ENCODE measurements around the gene GFI1B. TPM values are rescaled to one million over a fixed set of nuclear protein-coding genes. Genes with fewer than 3 reads are reported as not detected.

GFI1B gene
- total RNA-seq, 1 experiment from 2014 or later, result 0.79 TPM

DNA sequence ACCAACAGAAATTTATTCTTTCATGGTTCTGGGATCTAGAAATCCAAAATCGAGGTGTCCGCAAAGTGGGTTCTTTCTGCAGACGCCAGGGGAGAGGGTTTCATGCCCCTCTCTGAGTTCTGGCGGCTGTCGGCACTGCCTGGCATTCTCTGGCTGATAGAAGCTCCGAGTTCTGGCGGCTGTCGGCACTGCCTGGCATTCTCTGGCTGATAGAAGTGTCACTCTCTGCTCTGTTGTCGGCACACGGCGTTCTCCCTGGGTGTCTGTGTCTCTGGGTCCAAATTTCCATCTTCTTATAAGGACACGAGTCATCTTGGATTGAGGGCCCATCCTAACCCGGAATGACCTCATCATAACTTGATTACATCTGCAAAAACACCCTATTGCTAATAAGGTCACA lies 7.6 kb downstream of the GFI1B start:
- no peak overlapping the region for H3K4me3 ChIP-seq (ENCODE audit: low read depth, low read length)
- H3K27me3 ChIP-seq (replicated peaks; ENCODE audit: control insufficient read depth, insufficient read depth, low read length), result no peaks in the 10 kb centered on the region
- H3K9me3 ChIP-seq, result no peaks in the 10 kb centered on the region
- BruUV-seq (replicated peaks), result no TSS peak
- Mint-ChIP-seq H3K27me3 (ENCODE audit: insufficient read depth, unreplicated experiment) (no peaks in the 10 kb centered on the region), H3K4me3 (ENCODE audit: unreplicated experiment) (no peak overlapping the region), H3K4me1 (ENCODE audit: low read depth, unreplicated experiment) (peaks cover 7% of the 10 kb centered on the region), H3K36me3 (ENCODE audit: insufficient read depth, unreplicated experiment) (no peaks in the 10 kb centered on the region), H3K27ac (ENCODE audit: unreplicated experiment) (no peak overlapping the region), H3K9me3 (ENCODE audit: unreplicated experiment) (no peaks in the 10 kb centered on the region)
- CTCF ChIA-PET, result no interaction called here
- no peak for DNase-seq
- POLR2A ChIA-PET, result no interaction called here
- H3K4me1 ChIP-seq, result peaks cover 9% of the 10 kb centered on the region
- H3K36me3 ChIP-seq (ENCODE audit: control insufficient read depth, insufficient read depth, low read length), result no peaks in the 10 kb centered on the region
- TF ChIP-seq CTCF (IDR thresholded peaks at IDR 0.05; ENCODE audit: insufficient read depth in 1 of 2, low read depth in 1 of 2, low read length in 1 of 2, severe bottlenecking in 1 of 2, unreplicated experiment in 1 of 2), result no peak
- intact Hi-C loops (cut with micrococcal nuclease; ENCODE audit: unreplicated experiment), result no loop called here

DNA sequence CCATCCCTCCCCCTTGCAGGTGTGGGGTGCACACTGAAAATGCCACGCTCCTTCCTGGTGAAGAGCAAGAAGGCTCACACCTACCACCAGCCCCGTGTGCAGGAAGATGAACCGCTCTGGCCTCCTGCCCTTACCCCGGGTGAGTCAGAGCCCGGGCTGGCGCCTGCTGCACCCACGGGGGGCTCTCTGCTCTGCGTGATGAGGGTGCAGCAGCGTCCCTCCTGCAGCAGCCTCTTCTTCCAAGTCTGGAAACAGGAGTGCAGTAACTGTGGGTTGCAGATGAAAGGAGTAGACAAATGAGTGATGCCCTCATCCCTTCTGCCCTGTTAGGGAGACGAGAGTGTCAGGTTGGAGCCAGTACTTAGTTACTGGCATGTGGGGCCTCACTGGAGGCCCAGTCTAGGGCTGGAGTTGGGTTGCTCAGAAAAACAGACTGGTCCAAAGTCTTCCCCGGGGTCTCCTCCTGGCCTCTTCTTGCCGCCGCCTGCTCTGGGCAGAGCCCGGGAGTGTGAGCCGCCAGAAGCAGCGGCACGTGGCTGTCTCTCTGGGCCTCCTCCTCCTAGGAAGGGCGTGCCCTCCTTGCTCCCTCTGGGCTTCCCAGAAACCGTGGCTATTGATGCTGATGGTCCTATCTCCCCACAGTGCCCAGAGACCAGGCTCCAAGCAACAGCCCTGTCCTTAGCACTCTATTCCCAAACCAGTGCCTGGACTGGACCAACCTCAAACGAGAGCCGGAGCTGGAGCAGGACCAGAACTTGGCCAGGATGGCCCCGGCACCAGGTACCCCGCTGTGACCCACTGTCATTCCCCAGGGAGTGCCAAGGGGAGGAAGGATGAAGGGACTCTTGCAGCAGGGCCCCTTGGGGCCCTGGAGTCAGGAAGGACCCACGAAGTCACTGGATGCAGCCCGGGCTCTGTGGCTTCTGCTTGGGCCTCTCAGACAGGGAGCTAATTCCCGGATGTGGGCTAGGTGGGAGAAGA lies 8.4 kb downstream of the GFI1B start:
- H3K27me3 Mint-ChIP-seq (ENCODE audit: insufficient read depth, unreplicated experiment), result no peaks in the 10 kb centered on the region
- ChIA-PET POLR2A (no interaction called here), CTCF (no interaction called here)
- Histone ChIP-seq H3K27me3 (replicated peaks; ENCODE audit: control insufficient read depth, insufficient read depth, low read length) (no peaks in the 10 kb centered on the region), H3K4me3 (ENCODE audit: low read depth, low read length) (no peak overlapping the region), H3K36me3 (ENCODE audit: control insufficient read depth, insufficient read depth, low read length) (no peaks in the 10 kb centered on the region), H3K9me3 (no peaks in the 10 kb centered on the region), H3K4me1 (peaks cover 9% of the 10 kb centered on the region)
- no TSS peak for BruUV-seq (replicated peaks)
- no peak for DNase-seq
- TF ChIP-seq CTCF (IDR thresholded peaks at IDR 0.05; ENCODE audit: insufficient read depth in 1 of 2, low read depth in 1 of 2, low read length in 1 of 2, severe bottlenecking in 1 of 2, unreplicated experiment in 1 of 2), result no peak
- H3K9me3 Mint-ChIP-seq (ENCODE audit: unreplicated experiment), result no peaks in the 10 kb centered on the region
- H3K4me3 Mint-ChIP-seq (ENCODE audit: unreplicated experiment), result no peak overlapping the region
- peaks cover 7% of the 10 kb centered on the region for H3K4me1 Mint-ChIP-seq (ENCODE audit: low read depth, unreplicated experiment)
- intact Hi-C loops (cut with micrococcal nuclease; ENCODE audit: unreplicated experiment), result no loop called here
- H3K36me3 Mint-ChIP-seq (ENCODE audit: insufficient read depth, unreplicated experiment), result no peaks in the 10 kb centered on the region
- H3K27ac Mint-ChIP-seq (ENCODE audit: unreplicated experiment), result no peak overlapping the region

DNA sequence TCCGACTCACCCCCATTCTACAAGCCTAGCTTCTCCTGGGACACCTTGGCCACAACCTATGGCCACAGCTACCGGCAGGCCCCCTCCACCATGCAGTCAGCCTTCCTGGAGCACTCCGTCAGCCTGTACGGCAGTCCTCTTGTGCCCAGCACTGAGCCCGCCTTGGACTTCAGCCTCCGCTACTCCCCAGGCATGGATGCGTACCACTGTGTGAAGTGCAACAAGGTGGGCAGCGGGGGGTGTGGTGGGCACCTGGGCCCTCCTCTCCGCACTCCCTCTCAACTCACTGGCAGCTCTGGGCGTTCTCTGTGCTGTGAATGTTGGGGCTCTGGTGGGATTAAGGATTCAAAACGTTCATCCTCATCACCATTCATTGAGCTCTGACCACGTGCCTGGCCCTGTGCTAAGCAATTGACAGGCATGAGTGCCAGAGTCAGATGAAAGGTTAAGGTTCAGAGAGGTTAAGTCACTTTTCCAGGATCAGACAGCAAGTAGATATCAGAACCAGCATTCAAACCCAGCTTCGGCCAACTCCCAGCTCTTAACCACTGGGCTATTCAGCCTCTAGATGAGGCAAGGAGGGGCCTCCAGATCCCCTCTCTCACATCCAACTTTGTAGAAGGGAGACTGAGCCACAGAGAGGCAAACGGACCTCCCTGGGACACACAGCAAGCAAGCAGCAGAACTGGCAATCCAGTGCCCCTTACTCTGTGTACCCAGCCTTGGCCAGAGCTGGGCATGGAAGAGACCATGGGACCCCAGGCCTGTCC lies 9.9 kb downstream of the GFI1B start:
- intact Hi-C loops (cut with micrococcal nuclease; ENCODE audit: unreplicated experiment), result no loop called here
- TF ChIP-seq CTCF (IDR thresholded peaks at IDR 0.05; ENCODE audit: insufficient read depth in 1 of 2, low read depth in 1 of 2, low read length in 1 of 2, severe bottlenecking in 1 of 2, unreplicated experiment in 1 of 2), result no peak
- H3K4me1 ChIP-seq, result peaks cover 4% of the 10 kb centered on the region
- no peaks in the 10 kb centered on the region for H3K9me3 ChIP-seq
- H3K9me3 Mint-ChIP-seq (ENCODE audit: unreplicated experiment), result no peaks in the 10 kb centered on the region
- POLR2A ChIA-PET, result no interaction called here
- H3K27me3 Mint-ChIP-seq (ENCODE audit: insufficient read depth, unreplicated experiment), result no peaks in the 10 kb centered on the region
- no peak overlapping the region for H3K27ac Mint-ChIP-seq (ENCODE audit: unreplicated experiment)
- H3K4me1 Mint-ChIP-seq (ENCODE audit: low read depth, unreplicated experiment), result peaks cover under 1% of the 10 kb centered on the region
- no peaks in the 10 kb centered on the region for H3K36me3 Mint-ChIP-seq (ENCODE audit: insufficient read depth, unreplicated experiment)
- DNase-seq, result no peak
- H3K36me3 ChIP-seq (ENCODE audit: control insufficient read depth, insufficient read depth, low read length), result no peaks in the 10 kb centered on the region
- BruUV-seq (replicated peaks), result no TSS peak
- H3K4me3 ChIP-seq (ENCODE audit: low read depth, low read length), result no peak overlapping the region
- CTCF ChIA-PET, result no interaction called here
- H3K4me3 Mint-ChIP-seq (ENCODE audit: unreplicated experiment), result no peak overlapping the region
- H3K27me3 ChIP-seq (replicated peaks; ENCODE audit: control insufficient read depth, insufficient read depth, low read length), result no peaks in the 10 kb centered on the region
